Keratinocyte (primary cell): ENCODE results near the gene ETV3L. TPM values are rescaled to one million over a fixed set of nuclear protein-coding genes. Genes with fewer than 3 reads are reported as not detected.

Experiments
- DNase-seq: peaks from one replicate; pipeline ENCODE4 v3.0.0-alpha.2; 2011; ENCODE audit warnings: low read depth, missing footprints, low spot score
- FAIRE-seq: peaks from 2 replicates; lab custom pipeline; 2011; peaks lifted over from hg19 to GRCh38; lab: Jason Lieb, UNC
- H2AFZ ChIP-seq: 2 replicates; pipeline ENCODE4 v1.6.0; 2012; ENCODE audit warnings: low read length, control low read depth, inconsistent platforms; ENCODE audit not compliant: control insufficient read depth
- H3K27ac ChIP-seq: 2 replicates; pipeline ENCODE4 v1.5.1; 2011; ENCODE audit warnings: low read length; ENCODE audit not compliant: control insufficient read depth, insufficient read depth
- H3K27me3 ChIP-seq: 3 replicates; pipeline ENCODE4 v1.6.0; 2011; ENCODE audit warnings: low read length; ENCODE audit not compliant: control insufficient read depth, insufficient read depth; ENCODE audit errors: extremely low read depth
- H3K36me3 ChIP-seq, 2 experiments: 2 replicates in 1 of 2; 3 replicates in 1 of 2; pipeline ENCODE4 v1.5.1; 2011; ENCODE audit warnings: low read length in 2 of 2, mild to moderate bottlenecking in 1 of 2; ENCODE audit not compliant: control insufficient read depth in 2 of 2, insufficient read depth in 2 of 2; ENCODE audit errors: extremely low read depth in 1 of 2
- H3K4me1 ChIP-seq: 3 replicates; pipeline ENCODE4 v1.5.1; 2011; ENCODE audit warnings: low read length; ENCODE audit not compliant: control insufficient read depth, insufficient read depth; ENCODE audit errors: extremely low read depth
- H3K4me2 ChIP-seq: 3 replicates; pipeline ENCODE4 v1.6.0; 2011; ENCODE audit warnings: low read depth, low read length; ENCODE audit not compliant: control insufficient read depth, insufficient read depth; ENCODE audit errors: extremely low read depth
- H3K4me3 ChIP-seq, 3 experiments: fragments of 200-600 bp in 1 of 3; sonication (generic) in 1 of 3; 2 replicates in 2 of 3; 3 replicates in 1 of 3; pipeline ENCODE4 v1.5.1; 2011 to 2016; ENCODE audit warnings: low read length in 3 of 3, mild to moderate bottlenecking in 3 of 3, control low read depth in 2 of 3, inconsistent platforms in 1 of 3, low read depth in 1 of 3, mixed read lengths in 1 of 3, mixed run types in 1 of 3, moderate library complexity in 1 of 3; ENCODE audit not compliant: control insufficient read depth in 2 of 3, insufficient read depth in 2 of 3; ENCODE audit errors: extremely low read depth in 1 of 3
- H3K79me2 ChIP-seq: 2 replicates; pipeline ENCODE4 v1.6.0; 2012; ENCODE audit warnings: low read length; ENCODE audit not compliant: control insufficient read depth, insufficient read depth
- H3K9ac ChIP-seq: 3 replicates; pipeline ENCODE4 v1.6.0; 2011; ENCODE audit warnings: low read length; ENCODE audit not compliant: control insufficient read depth, insufficient read depth; ENCODE audit errors: extremely low read depth
- H3K9me1 ChIP-seq: 3 replicates; pipeline ENCODE4 v1.6.0; 2011; ENCODE audit warnings: low read length; ENCODE audit not compliant: control insufficient read depth, insufficient read depth; ENCODE audit errors: extremely low read depth
- H3K9me3 ChIP-seq: 2 replicates; pipeline ENCODE4 v1.5.1; 2012; ENCODE audit warnings: low read depth, low read length; ENCODE audit not compliant: control insufficient read depth
- H4K20me1 ChIP-seq: 3 replicates; pipeline ENCODE4 v1.6.0; 2011; ENCODE audit warnings: low read length; ENCODE audit not compliant: control insufficient read depth, insufficient read depth; ENCODE audit errors: extremely low read depth
- CTCF ChIP-seq, 3 experiments: IDR thresholded peaks in 1 of 3; conservative IDR thresholded peaks in 1 of 3; optimal IDR thresholded peaks in 1 of 3; 2 replicates in 2 of 3; 3 replicates in 1 of 3; pipeline versions ENCODE3 to v1.5.1; 2011; ENCODE audit warnings: low read length in 3 of 3, mild to moderate bottlenecking in 3 of 3, moderate library complexity in 2 of 3, control low read depth in 1 of 3, inconsistent platforms in 1 of 3; ENCODE audit not compliant: insufficient read depth in 2 of 3; ENCODE audit errors: extremely low read depth in 1 of 3
- EZH2 ChIP-seq: IDR thresholded peaks from one replicate; pipeline ENCODE4 v1.6.1; 2012; ENCODE audit warnings: inconsistent platforms, mild to moderate bottlenecking, low read length, moderate library complexity
- dilution Hi-C: fragments of 300-500 bp; cut with MboI; formaldehyde crosslinking; loops from one replicate; pipeline ENCODE4 v1.7.0; 2020; ENCODE audit warnings: low sequenced_read_pairs; ENCODE audit not compliant: extremely low pct_ligation_motif_present
- polyA plus RNA-seq, 5 experiments: library from polyadenylated mRNA; depleted of rRNA in 3 of 5; stranded (reverse) in 3 of 5; stranded (forward) in 1 of 5; unstranded in 1 of 5; fragments of >200 nt; gene quantifications; 1 replicate in 1 of 5; 2 replicates in 3 of 5; 3 replicates in 1 of 5; pipeline versions ENCODE4 v1.2.1 to v1.2.3, GENCODE V29; 2011 to 2012; ENCODE audit warnings: missing spikeins in 2 of 5, low read depth in 1 of 5, low replicate concordance in 1 of 5

ETV3L gene
- polyA plus RNA-seq, 1 donor (not counting 4 experiments of a cell fraction or from before 2014, with no cell fraction given): not detected

DNA sequence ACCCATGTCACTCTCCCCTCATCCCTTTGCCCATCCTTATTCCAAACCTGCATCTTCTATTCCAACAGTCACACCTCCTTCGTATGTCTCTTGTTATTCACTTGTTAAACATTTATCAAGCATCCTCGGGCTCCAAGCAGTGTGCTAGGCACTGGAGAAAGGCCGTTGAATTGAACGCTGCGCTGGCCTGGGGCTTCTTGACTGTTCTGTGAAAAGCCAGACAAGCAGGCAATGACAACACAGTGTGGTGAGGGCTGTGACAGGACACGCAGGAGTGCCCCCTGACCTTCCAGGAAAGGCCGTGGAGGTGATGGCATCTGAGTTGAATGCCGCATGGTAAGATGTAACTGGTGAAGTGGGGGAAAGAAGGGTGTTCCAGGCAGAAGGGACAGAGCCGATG lies 19.4 kb upstream of the ETV3L start:
- dilution Hi-C loops: no loop called here

DNA sequence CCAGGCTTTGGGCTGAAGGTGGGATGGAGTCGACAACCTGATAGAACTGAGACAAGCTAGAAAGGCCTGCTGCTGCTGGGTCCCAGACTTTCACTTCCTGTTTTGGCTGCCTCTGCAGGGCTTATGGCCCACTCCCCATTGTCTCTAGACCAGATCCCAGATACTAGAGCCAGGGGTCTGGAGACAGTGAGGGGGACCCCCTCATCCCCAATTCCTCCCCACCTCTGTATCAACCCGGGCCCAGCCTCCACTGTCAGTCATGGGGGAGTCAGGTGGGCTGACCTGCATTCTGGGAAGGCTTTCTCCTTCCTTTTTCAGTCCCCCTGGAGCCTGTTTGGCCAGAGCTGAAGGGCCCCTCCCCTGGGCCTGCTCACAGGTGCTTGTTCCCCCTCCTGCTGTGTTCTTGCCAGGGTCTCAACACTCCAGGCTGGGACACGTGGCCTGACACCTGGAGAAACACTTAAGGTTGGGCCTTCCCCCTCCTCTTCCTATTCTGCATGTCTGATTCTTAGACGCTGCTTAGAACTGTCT lies 18.0 kb upstream of the ETV3L start:
- Histone ChIP-seq H3K79me2 (peaks cover 2% of the 10 kb centered on the region), H4K20me1 (no peaks in the 10 kb centered on the region), H3K36me3 (peaks cover under 1 to 2% of the 10 kb centered on the region in 2 experiments), H3K27me3 (peaks cover 6% of the 10 kb centered on the region), H3K4me2 (no peak overlapping the region), H3K9me1 (no peaks in the 10 kb centered on the region), H3K4me1 (no peaks in the 10 kb centered on the region), H3K4me3 (no peak overlapping the region), H3K9ac (no peak overlapping the region), H2AFZ (no peak overlapping the region), H3K9me3 (no peaks in the 10 kb centered on the region), H3K27ac (no peak overlapping the region)
- TF ChIP-seq CTCF (optimal IDR thresholded peaks at IDR 0.05 in 1 of 3, IDR thresholded peaks at IDR 0.05 in 1 of 3, conservative IDR thresholded peaks at IDR 0.05 in 1 of 3; ENCODE audit: extremely low read depth in 1 of 3, insufficient read depth in 2 of 3, low read length in 3 of 3) (no peak), EZH2 (no peak)
- dilution Hi-C loops: no loop called here
- DNase-seq: no peak
- FAIRE-seq: no peak

More for the DNA sequence above, 19.4 kb upstream of the ETV3L start:
- Histone ChIP-seq H3K9me3 (no peaks in the 10 kb centered on the region), H2AFZ (no peak overlapping the region), H3K4me2 (no peak overlapping the region), H3K4me1 (no peaks in the 10 kb centered on the region), H4K20me1 (no peaks in the 10 kb centered on the region), H3K9ac (no peak overlapping the region), H3K9me1 (peaks cover 2% of the 10 kb centered on the region), H3K4me3 (no peak overlapping the region), H3K27me3 (peaks cover 4% of the 10 kb centered on the region), H3K27ac (no peak overlapping the region), H3K36me3 (peaks cover 9 to 10% of the 10 kb centered on the region in 2 experiments), H3K79me2 (peaks cover 10% of the 10 kb centered on the region)
- FAIRE-seq: no peak
- no peak for DNase-seq
- TF ChIP-seq EZH2 (no peak), CTCF (optimal IDR thresholded peaks at IDR 0.05 in 1 of 3, IDR thresholded peaks at IDR 0.05 in 1 of 3, conservative IDR thresholded peaks at IDR 0.05 in 1 of 3; ENCODE audit: extremely low read depth in 1 of 3, insufficient read depth in 2 of 3, low read length in 3 of 3) (no peak)
